Subcutaneous adipose tissue (tissue), 4 donors: ENCODE data around the gene KLK7. TPM values are rescaled to one million over a fixed set of nuclear protein-coding genes. Genes with fewer than 3 reads are reported as not detected.

Experiments used
- CTCF ChIP-seq: fragments of 450-650 bp; IDR thresholded peaks from one replicate; pipeline ENCODE4 v1.5.1; 2016; ENCODE audit warnings: low read depth, mild to moderate bottlenecking, control low read depth, antibody characterized with exemption, moderate library complexity
- total RNA-seq, 4 donors: library from RNA; depleted of rRNA; stranded (reverse); fragments of >200 nt; gene quantifications; one replicate each; pipeline ENCODE4 v1.1.0, GENCODE V29; 2016

KLK7 gene
- 1 to 10 TPM in 1 of 4 donors, not detected in 3; 1.5 TPM for total RNA-seq

GRCh38 chr19:50983625-50984292 lies at the start of gene KLK7:
Gene KLK7, minus strand, starts transcription at chr19:50983917. Its CDS starts 1,518 bp downstream, at chr19:50982399.
- TF ChIP-seq CTCF: no peak

- no peak for TF ChIP-seq CTCF
Measured at GRCh38 chr19:51031880-51032225, 48.1 kb upstream of the KLK7 start.

- no peak for TF ChIP-seq CTCF
Measured at GRCh38 chr19:51031220-51031879, 47.6 kb upstream of the KLK7 start.

- TF ChIP-seq CTCF: no peak
Measured at GRCh38 chr19:51030631-51031030, 46.9 kb upstream of the KLK7 start.

- TF ChIP-seq CTCF: no peak
Measured at GRCh38 chr19:51029718-51030117, 46.0 kb upstream of the KLK7 start.

- TF ChIP-seq CTCF: no peak
Measured at GRCh38 chr19:51027873-51028272, 44.2 kb upstream of the KLK7 start.

GRCh38 chr19:51027126-51027806 lies 43.5 kb upstream of the KLK7 start:
- no peak for TF ChIP-seq CTCF
